Measurements from ENCODE around the gene MATK.

- TF ChIP-seq REST (IDR thresholded peaks at IDR 0.05; ENCODE audit: low read depth) (no peak), CEBPB (IDR thresholded peaks at IDR 0.05) (no peak), NFIC (IDR thresholded peaks at IDR 0.05) (no peak), ZBTB7A (IDR thresholded peaks at IDR 0.05; ENCODE audit: low read depth) (no peak), EP300 (IDR thresholded peaks at IDR 0.05; ENCODE audit: borderline replicate concordance) (no peak), RAD21 (IDR thresholded peaks at IDR 0.05; ENCODE audit: low read depth) (no peak)
Observed at GRCh38 chr19:3793799-3794198, 7.6 kb upstream of the MATK start.
